NCI-H1694 treated with DMSO at 0.1 percent for 48 hours (cell line): ENCODE measurements around the gene KCTD6.
"Not testable (repeated sequence)": the region's sequence is repeated elsewhere in the genome, so short reads cannot be mapped to it uniquely, and the experiment has no call there.

ENCODE experiments used
- DNase-seq: peaks from one replicate; lab custom pipeline; 2025; lab: John Stamatoyannopoulos, UW

The KCTD6 gene

DNA sequence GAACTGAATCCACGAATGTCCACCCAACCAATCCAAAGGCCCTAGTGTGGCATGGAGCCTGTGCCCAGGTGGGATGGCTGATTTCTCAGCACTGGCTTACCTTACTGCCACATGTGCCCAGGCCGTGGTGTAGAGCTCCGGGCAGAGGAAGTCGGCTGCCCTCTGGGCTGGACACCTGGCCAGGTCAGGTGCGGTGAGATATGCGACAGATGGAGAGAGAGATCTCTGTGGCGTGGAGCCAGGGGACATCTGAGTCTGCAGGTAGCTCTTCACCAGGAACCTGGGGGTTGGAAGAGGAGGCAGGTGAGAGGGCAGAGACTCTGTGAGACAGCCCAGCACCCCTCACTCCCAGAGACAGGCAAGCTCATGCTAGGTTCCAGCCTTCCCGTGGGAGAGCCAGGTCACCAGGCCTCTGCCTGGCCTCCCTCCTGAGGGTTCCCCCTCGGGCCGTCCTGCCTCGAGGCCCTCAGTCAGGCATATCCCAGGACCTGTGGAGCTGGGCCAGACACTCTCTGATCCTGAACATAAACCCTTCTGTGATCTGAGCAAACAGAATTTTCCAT, 32.5 kb downstream of the KCTD6 start:
- no peak for DNase-seq

DNA sequence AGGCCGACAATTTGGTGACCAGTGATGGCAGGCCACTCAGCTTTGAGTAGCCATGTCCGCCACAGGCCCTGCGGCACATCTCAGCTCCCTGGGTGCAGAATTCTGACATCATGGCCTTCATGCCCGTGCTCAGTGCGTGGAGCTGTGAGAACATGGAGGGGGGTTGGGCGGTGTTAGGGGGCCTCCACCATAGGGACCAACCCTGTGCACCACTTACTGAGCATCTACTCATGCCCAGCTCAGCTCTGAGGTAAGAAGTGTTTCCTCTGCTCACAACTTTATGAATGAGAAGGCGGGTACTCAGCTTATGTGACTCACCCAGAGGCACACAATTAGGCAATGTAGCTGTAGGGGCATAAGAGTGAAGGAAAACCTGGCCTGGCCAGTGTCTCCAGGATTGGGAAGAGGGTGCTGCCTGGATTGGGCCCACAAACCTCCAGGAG, 34.6 kb downstream of the KCTD6 start:
- no peak for DNase-seq

DNA sequence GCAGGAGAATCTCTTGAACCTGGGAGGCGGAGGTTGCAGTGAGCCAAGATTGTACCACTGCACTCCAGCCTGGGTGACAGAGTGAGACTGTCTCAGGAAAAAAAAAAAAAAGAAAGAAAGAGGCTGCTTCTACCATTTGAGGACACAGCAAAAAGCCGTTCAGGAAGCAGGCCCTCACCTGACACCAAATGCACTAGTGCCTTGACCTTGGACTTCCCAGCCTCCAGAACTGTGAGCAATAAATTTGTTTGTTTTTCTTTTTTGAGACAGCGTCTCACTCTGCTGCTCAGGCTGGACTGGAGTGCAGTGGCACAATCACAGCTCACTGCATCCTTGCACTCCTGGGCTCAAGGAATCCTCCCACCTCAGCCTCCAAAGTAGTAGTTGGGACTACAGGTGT, 35.5 kb downstream of the KCTD6 start:
- not testable (repeated sequence) for DNase-seq

- DNase-seq = no peak
Measured at GRCh38 chr3:58528629-58529028, 36.7 kb downstream of the KCTD6 start.

- DNase-seq = peak; percentile 7
Measured at GRCh38 chr3:58529516-58530353, 37.8 kb downstream of the KCTD6 start.

- no peak for DNase-seq
Measured at GRCh38 chr3:58530354-58530865, 38.5 kb downstream of the KCTD6 start.

- DNase-seq = no peak
Measured at GRCh38 chr3:58531555-58531954, 39.7 kb downstream of the KCTD6 start.

GRCh38 chr3:58531956-58532355, 40.1 kb downstream of the KCTD6 start:
- no peak for DNase-seq

GRCh38 chr3:58532794-58533220, 40.9 kb downstream of the KCTD6 start:
- DNase-seq = peak; percentile 13

DNA sequence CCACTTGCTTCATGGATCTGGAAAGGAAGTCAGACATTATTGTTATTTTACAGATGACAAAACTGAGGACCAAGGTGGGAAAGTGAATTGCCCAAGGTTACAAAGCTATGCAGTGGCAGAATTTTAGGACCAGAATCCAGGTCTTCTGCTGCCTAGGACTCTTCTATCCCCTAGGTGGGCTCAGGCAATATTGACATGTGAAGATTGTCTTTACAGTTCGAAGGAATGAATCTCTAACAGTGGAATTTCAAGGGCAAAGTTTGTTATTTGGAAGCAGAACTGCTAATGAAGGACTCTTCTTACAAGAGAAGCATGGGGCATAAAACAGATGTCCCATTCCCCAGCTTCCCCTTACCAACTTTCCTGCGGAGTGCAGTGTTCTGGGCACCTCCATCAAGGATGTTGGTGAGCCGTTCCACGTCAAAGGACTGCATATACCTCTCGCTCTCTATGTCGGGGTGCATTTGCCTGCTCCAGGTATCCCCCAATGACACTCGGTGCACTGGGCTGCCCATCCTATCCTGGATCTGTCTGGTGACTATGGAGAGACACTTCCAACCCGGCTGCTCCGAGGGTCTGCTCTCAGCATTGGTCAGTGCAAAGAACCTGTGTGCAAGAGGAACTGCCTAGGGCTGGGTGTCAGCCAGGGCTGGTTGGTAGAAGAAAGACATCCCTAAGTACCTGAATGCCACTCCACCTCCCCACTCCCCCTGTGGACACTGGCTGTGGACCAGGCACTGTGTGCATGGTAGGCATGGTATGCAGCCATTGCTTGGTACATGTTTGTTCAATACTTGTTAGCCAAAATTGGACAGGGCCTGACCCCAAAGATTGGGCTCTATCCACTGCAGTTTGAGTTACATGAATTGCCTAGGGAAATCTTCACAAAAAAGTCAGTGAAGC, 42.9 kb downstream of the KCTD6 start:
- DNase-seq = no peak

- no peak for DNase-seq
Measured at GRCh38 chr3:58535531-58536500, 43.9 kb downstream of the KCTD6 start.

DNA sequence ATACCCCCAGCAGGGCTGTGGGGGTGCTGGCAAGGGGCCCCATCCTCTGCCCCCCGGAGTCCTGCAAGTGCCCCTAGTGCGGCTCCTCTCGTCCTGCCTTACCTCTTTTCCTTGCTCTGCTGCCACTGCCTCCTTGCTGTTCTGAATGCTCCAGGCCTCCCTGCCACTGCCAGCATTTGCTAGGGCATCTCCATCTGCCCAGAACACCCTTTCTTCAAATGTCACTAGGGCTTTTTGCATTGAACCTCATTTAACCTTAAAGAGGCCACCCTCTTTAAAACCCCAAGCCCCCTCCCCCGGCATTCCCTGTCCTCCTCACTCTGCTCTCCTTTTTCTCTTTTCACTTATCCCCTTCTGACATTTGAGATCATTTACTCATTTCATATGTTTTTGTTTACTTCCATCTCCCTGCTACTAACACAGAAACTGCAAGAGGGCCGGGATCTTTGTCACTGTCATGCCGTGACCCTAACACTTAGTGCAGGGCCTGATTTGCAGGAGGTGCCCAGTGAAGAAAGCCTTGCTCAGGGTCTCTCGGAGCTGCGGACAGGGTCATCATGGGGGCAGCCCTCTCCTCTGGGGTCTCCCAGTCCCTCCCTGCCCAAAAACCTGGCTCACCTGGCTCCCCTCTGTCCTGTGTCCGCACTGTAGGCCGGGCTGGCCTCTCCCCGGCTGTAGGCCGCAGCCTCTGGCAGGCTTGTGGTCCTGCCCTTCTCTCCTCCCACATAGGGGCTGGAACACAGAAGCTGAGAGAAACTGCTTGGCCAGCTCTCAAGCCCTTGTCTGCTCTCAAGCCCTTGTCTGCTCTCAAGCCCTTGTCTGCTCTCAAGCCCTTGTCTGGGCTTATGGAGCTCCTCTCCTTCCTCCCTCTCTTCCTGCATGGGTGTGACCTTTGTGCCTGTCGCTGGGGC, 44.9 kb downstream of the KCTD6 start, which contains the start of gene ACOX2:
TSS of gene ACOX2 (minus strand) at position 690 of the 911 bp plus-strand sequence. CDS start 2,084 bp downstream, outside the sequence.
- no peak for DNase-seq

DNA sequence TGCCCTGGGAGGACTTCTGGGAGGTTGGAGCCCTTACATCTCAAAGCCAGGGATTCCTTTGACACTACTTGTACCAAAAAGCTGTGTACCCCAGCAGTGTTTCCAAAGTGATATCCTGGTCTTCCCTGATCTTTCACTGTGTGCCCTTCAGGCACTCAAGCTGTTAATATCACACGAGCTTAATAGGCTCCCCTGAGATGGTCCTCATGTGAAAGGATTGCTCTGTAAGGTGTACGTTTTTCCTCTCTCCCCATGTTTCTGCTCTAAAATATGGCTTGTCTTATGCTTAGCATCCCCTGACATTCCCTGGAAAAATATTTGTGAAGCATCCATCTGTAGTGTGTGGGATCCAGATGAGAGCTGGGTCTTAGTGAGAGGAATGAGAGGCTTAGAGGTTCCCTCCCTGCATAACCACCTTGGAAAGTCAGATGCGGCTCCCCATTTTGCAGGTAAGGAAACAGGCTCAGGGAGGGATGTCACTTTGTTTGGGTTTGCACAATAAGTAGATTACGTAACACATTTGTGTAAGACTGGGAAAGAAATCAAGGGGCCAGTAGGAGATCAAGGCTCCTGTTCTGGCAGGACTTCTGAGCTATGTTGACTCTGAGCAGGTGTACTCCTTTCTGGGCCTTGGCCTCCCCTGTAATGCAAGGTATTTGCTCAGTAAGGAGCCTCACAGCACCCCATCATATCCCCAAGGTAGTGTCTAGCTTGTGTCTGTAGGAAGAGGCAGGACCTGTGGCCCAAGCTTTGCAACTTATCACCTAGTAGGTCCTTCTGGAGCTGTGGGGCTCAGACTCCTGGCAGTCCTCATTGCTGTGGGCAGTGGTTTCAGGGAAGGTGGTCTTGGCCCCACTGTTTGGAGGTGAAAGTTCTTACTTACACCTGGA, 45.8 kb downstream of the KCTD6 start:
- DNase-seq = no peak

DNA sequence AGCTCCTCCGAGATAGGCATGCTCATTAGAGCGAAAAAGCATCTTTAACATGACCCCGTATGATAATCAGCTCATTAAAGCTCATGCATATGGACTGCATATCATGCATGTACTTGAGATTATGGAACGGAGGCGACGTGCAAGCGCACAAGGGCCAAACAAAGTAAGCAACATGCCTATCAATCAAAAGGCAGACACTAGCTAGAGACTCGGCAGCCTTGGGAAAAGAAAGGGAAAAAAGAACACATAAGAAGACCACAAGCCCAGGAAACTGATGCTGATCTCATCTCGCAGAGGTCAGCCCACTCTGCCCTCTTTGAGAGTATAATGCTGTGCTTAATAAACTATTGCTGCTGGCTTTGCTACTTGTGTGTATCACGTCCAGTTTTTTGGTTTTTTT, 47.7 kb downstream of the KCTD6 start:
- DNase-seq = no peak

- no peak for DNase-seq
Measured at GRCh38 chr3:58540176-58540858, 48.4 kb downstream of the KCTD6 start.

DNA sequence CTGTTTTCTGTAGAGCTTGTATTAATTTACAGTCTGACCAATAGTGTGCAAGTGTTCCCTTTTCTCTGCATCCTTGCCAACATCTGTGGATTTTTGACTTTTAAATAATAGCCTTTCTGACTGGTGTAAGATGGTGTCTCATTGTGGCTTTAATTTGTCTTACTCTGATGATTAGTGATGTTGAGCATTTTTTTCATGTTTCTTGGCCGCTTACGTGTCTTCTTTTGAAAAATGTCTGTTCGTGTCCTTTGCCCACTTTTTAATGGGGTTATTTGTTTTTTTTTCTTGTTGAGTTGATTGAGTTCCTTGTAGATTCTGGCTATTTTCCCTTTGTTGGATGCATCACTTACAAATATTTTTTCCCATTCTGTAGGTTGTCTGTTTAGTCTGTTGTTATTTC, 52.6 kb downstream of the KCTD6 start:
- no peak for DNase-seq

DNA sequence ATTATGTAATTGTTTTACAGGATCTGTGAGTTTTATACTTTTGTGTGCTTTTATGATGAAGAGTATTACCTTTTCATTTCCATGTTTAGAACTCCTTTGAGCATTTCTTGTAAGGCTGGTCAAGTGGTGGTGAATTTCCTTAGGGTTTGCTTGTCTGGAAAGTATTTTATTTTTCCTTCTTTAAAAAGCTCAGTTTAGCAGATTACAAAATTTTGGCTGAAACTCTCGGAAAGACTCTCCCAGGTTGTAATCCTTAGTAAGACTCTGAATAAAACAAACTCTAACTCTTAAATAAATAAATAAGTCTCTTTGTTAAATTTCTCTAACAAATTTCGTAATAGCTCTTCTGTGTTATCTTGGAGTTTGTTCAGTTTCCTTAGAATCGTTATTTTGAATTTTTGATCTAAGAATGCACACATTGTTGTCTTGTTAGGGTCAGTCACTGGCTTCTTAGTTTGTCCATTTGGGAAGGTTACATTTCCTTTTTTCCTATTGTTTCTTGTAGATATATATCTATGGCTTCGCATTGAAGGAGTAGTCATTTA, 59.8 kb downstream of the KCTD6 start:
- DNase-seq = no peak
